HepG2 (cell line): ENCODE results near the gene VPS13D. TPM values are rescaled to one million over a fixed set of nuclear protein-coding genes. Genes with fewer than 3 reads are reported as not detected.
"Not testable (repeated sequence)": the region's sequence is repeated elsewhere in the genome, so short reads cannot be mapped to it uniquely, and the experiment has no call there.

ENCODE experiments used
- ATAC-seq: fragments of 200-7000 bp; cut with Tn5 transposase; 3 replicates; pipeline ENCODE4 v1.9.1; 2020; ENCODE audit warnings: mild to moderate bottlenecking, moderate library complexity
- BruUV-seq: library from RNA; stranded (reverse); fragments of 400-500 nt; replicated peaks from 2 replicates; lab custom pipeline; 2021; lab: Mats Ljungman, UMichigan
- CTCF ChIA-PET: fragments of 300-600 bp; formaldehyde crosslinking; extraction: SDS; loops from one replicate; lab custom pipeline; 2021; ENCODE audit warnings: low total read pairs, inconsistent platforms, low intra/inter-chr PET ratio; lab: Yijun Ruan, JAX
- POLR2A ChIA-PET: fragments of 350-600 bp; sonication (Branson Sonifier 250); formaldehyde crosslinking; loops from one replicate; lab custom pipeline; 2020; ENCODE audit warnings: antibody characterized with exemption, inconsistent platforms; lab: Yijun Ruan, JAX
- DNase-seq: peaks from one replicate; pipeline ENCODE4 v3.0.0-alpha.2; 2015; ENCODE audit warnings: low spot score
- FAIRE-seq: peaks from 3 replicates; lab custom pipeline; 2011; peaks lifted over from hg19 to GRCh38; lab: Jason Lieb, UNC
- H2AFZ ChIP-seq: one replicate; pipeline ENCODE4 v1.6.1; 2011; ENCODE audit warnings: low read length, inconsistent platforms
- H3K27ac ChIP-seq: fragments of 300-600 bp; 3 replicates; pipeline ENCODE4 v1.8.0; 2011; ENCODE audit warnings: mixed run types, mild to moderate bottlenecking, mixed read lengths, low read length, inconsistent platforms; ENCODE audit not compliant: insufficient read depth; ENCODE audit errors: extremely low read length
- H3K27me3 ChIP-seq, 2 experiments: fragments of 200-600 bp in 1 of 2; 2 replicates in 1 of 2; 3 replicates in 1 of 2; pipeline versions ENCODE4 v1.6.0 to v1.8.0; 2011; ENCODE audit warnings: low read length in 2 of 2, mild to moderate bottlenecking in 2 of 2, moderate library complexity in 2 of 2, inconsistent platforms in 1 of 2; ENCODE audit not compliant: insufficient read depth in 2 of 2, control insufficient read depth in 1 of 2
- H3K36me3 ChIP-seq, 2 experiments: fragments of 200-600 bp in 1 of 2; replicated peaks in 1 of 2; 2 replicates in 1 of 2; 3 replicates in 1 of 2; pipeline versions ENCODE4 v1.5.1 to v1.8.0; 2011; ENCODE audit warnings: low read length in 2 of 2, inconsistent platforms in 1 of 2; ENCODE audit not compliant: insufficient read depth in 2 of 2, control insufficient read depth in 1 of 2
- H3K4me1 ChIP-seq: 2 replicates; pipeline ENCODE4 v1.5.1; 2012; ENCODE audit warnings: low read length, inconsistent platforms; ENCODE audit not compliant: insufficient read depth
- H3K4me2 ChIP-seq: 2 replicates; pipeline ENCODE4 v1.6.0; 2011; ENCODE audit warnings: low read depth, low read length, inconsistent platforms
- H3K4me3 ChIP-seq, 3 experiments: fragments of 200-600 bp in 1 of 3; sonication (generic), shearing (Covaris generic) in 1 of 3; replicated peaks in 1 of 3; 2 replicates each; pipeline ENCODE4 v1.5.1; 2011 to 2016; ENCODE audit warnings: low read length in 3 of 3, inconsistent platforms in 2 of 3, low read depth in 2 of 3, mild to moderate bottlenecking in 2 of 3, control low read depth in 1 of 3, mixed read lengths in 1 of 3; ENCODE audit not compliant: insufficient read depth in 1 of 3
- H3K79me2 ChIP-seq: one replicate; pipeline ENCODE4 v1.6.1; 2011; ENCODE audit warnings: low read length, inconsistent platforms; ENCODE audit not compliant: insufficient read depth
- H3K9ac ChIP-seq: 2 replicates; pipeline ENCODE4 v1.6.0; 2011; ENCODE audit warnings: mild to moderate bottlenecking, low read depth, low read length, inconsistent platforms; ENCODE audit not compliant: insufficient read depth
- H3K9me3 ChIP-seq: 2 replicates; pipeline ENCODE4 v1.5.1; 2012; ENCODE audit warnings: mild to moderate bottlenecking, low read length
- H4K20me1 ChIP-seq: 2 replicates; pipeline ENCODE4 v1.6.0; 2011; ENCODE audit warnings: inconsistent platforms, mild to moderate bottlenecking, low read length, moderate library complexity; ENCODE audit not compliant: insufficient read depth
- KLF13 ChIP-seq: sonication (generic); formaldehyde crosslinking; IDR thresholded peaks from 2 replicates; pipeline ENCODE4 v1.4.0; 2020; ENCODE audit warnings: mild to moderate bottlenecking, missing genetic modification reagents
- ZFYVE20 ChIP-seq: sonication (generic); formaldehyde crosslinking; IDR thresholded peaks from 2 replicates; pipeline ENCODE4 v1.8.0; 2023; ENCODE audit warnings: low read depth, mild to moderate bottlenecking, moderate library complexity, missing genetic modification reagents, borderline replicate concordance
- WGBS: methylation state at CpG from one replicate; pipeline ENCODE4 v1.1.6; 2017; ENCODE audit warnings: low lambda C conversion rate; 5-methylcytosine and 5-hydroxymethylcytosine counted together
- in situ Hi-C: cut with HindIII; loops from 2 replicates; pipeline ENCODE4 v1.10.0; 2017; ENCODE audit warnings: low pct_unique_long_range_greater_than_20kb; ENCODE audit not compliant: extremely low pct_ligation_motif_present
- intact Hi-C: fragments of 100-400 bp; cut with micrococcal nuclease; formaldehyde crosslinking; loops from one replicate; pipeline ENCODE4 v1.10.0; 2022; ENCODE audit not compliant: unreplicated experiment
- polyA plus RNA-seq, 8 experiments: library from polyadenylated mRNA; depleted of rRNA in 3 of 8; stranded (reverse) in 7 of 8; unstranded in 1 of 8; fragments of >200 nt; fragmentation: Illumina TruSeq in 4 of 8; extraction: Trizol in 4 of 8; gene quantifications; 2 replicates each; pipeline versions ENCODE4 v1.2.1 to v1.2.3, GENCODE V29; 2011 to 2016; ENCODE audit warnings: low read depth in 4 of 8, missing spikeins in 1 of 8, mixed read lengths in 1 of 8; ENCODE audit not compliant: insufficient read depth in 1 of 8
- total RNA-seq, 5 experiments: library from RNA; depleted of rRNA; stranded (reverse); fragments of >200 nt; fragmentation: Illumina TruSeq; extraction: Trizol; gene quantifications; 2 replicates each; pipeline ENCODE4 v1.2.3, GENCODE V29; 2016; ENCODE audit warnings: low read depth in 1 of 5
- TF ChIP-seq, protein P1 (sequence below): sonication (generic); formaldehyde crosslinking; IDR thresholded peaks from 2 replicates; pipeline ENCODE4 v1.8.0; 2022; ENCODE audit warnings: low read depth, missing genetic modification reagents
- TF ChIP-seq, protein P2 (sequence below): sonication (generic); formaldehyde crosslinking; conservative IDR thresholded peaks from 2 replicates; pipeline ENCODE4 v1.4.0; 2020; ENCODE audit warnings: missing genetic modification reagents
- TF ChIP-seq, protein P3 (sequence below): sonication (generic); formaldehyde crosslinking; IDR thresholded peaks from 2 replicates; pipeline ENCODE4 v1.5.0; 2020; ENCODE audit warnings: mild to moderate bottlenecking, missing genetic modification reagents

VPS13D gene
- total and polyA plus RNA-seq, 2 of the 13 experiments (the other 11 are each of a cell fraction or from before 2014, with no cell fraction given) = 8.6 to 13.9 TPM

DNA sequence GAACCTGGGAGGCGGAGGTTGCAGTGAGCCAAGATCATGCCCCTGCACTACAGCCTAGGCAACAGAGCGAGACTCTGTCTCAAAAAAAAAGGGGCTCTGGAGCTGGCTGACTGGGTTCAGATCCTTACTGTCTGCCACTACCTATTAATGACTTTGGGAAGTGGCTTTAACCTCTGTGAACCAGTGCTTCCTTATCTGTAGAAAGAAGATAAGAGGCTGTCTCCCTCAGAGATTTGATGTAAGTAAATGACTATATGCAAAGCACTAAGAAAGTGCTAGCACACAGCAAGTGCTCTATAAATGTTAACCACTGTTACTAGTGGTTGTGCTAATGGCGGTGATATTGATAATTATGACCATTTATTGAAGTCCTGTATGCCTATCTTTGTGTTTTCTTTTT, 94.6 kb downstream of the VPS13D start:
- Histone ChIP-seq H3K79me2 (no peaks in the 10 kb centered on the region), H3K4me2 (no peak overlapping the region), H3K27ac (no peak overlapping the region), H3K9me3 (no peaks in the 10 kb centered on the region), H3K27me3 (no peaks in the 10 kb centered on the region), H3K4me1 (no peaks in the 10 kb centered on the region), H2AFZ (no peak overlapping the region), H3K9ac (no peak overlapping the region), H4K20me1 (no peaks in the 10 kb centered on the region), H3K36me3 (peaks cover 7 to 16% of the 10 kb centered on the region in 2 experiments; a peak in 4 of 5 replicates), H3K4me3 (no peak overlapping the region)
- CTCF ChIA-PET = no interaction called here
- intact Hi-C loops = loop anchor here (10.0 kb wide), 1 partner anchor 930 kb away; no protein-coding TSS in a partner anchor
- no peak for DNase-seq
- BruUV-seq = no TSS peak
- WGBS = 100% methylated on average over 3 of the region's 3 CpGs
- in situ Hi-C loops = no loop called here
- ATAC-seq = no peak
- TF ChIP-seq KLF13 (CRISPR knock-in tag) (no peak), ZFYVE20 (no peak)
- TF ChIP-seq, protein P1, sequence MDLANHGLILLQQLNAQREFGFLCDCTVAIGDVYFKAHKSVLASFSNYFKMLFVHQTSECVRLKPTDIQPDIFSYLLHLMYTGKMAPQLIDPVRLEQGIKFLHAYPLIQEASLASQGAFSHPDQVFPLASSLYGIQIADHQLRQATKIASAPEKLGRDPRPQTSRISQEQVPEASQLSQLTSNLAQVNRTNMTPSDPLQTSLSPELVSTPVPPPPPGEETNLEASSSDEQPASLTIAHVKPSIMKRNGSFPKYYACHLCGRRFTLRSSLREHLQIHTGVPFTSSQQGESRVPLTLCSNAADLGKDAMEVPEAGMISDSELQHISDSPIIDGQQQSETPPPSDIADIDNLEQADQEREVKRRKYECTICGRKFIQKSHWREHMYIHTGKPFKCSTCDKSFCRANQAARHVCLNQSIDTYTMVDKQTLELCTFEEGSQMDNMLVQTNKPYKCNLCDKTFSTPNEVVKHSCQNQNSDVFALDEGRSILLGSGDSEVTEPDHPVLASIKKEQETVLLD = no peak
- TF ChIP-seq, protein P2, sequence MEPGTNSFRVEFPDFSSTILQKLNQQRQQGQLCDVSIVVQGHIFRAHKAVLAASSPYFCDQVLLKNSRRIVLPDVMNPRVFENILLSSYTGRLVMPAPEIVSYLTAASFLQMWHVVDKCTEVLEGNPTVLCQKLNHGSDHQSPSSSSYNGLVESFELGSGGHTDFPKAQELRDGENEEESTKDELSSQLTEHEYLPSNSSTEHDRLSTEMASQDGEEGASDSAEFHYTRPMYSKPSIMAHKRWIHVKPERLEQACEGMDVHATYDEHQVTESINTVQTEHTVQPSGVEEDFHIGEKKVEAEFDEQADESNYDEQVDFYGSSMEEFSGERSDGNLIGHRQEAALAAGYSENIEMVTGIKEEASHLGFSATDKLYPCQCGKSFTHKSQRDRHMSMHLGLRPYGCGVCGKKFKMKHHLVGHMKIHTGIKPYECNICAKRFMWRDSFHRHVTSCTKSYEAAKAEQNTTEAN (CRISPR knock-in tag) = no peak
- FAIRE-seq = no peak
- POLR2A ChIA-PET = no interaction called here

DNA sequence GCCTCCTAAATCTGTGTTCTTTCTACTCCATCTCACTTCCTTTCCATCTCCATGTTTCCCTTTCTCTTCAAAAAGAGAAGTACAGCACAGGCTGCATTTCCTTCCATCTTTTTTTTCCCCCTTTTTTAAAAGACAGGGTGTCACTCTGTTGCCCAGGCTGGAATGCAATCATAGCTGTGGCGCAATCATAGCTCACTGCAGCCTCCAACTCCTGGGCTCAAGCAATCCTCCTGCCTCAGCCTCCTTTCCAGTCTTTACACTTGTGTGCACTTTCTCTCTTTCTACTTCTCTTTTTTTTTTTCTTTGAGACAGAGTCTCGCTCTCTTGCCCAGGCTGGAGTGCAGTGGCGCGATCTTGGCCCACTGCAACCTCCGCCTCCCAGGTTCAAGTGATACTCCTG, 95.1 kb downstream of the VPS13D start:
- CTCF ChIA-PET, BruUV-seq: not testable (repeated sequence)

More for the DNA sequence above, 95.1 kb downstream of the VPS13D start:
- H2AFZ ChIP-seq, H3K4me2 ChIP-seq, H3K79me2 ChIP-seq, POLR2A ChIA-PET, in situ Hi-C loops, ATAC-seq: not testable (repeated sequence)
- TF ChIP-seq, protein P3, sequence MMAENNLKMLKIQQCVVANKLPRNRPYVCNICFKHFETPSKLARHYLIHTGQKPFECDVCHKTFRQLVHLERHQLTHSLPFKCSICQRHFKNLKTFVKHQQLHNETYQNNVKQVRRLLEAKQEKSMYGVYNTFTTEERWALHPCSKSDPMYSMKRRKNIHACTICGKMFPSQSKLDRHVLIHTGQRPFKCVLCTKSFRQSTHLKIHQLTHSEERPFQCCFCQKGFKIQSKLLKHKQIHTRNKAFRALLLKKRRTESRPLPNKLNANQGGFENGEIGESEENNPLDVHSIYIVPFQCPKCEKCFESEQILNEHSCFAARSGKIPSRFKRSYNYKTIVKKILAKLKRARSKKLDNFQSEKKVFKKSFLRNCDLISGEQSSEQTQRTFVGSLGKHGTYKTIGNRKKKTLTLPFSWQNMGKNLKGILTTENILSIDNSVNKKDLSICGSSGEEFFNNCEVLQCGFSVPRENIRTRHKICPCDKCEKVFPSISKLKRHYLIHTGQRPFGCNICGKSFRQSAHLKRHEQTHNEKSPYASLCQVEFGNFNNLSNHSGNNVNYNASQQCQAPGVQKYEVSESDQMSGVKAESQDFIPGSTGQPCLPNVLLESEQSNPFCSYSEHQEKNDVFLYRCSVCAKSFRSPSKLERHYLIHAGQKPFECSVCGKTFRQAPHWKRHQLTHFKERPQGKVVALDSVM (CRISPR knock-in tag) = peak; percentile 84
- TF ChIP-seq, all 625 proteins: peak for 1; not testable (repeated sequence) for 624
- H3K4me1 ChIP-seq, H3K9ac ChIP-seq, H3K27me3 ChIP-seq, H3K27ac ChIP-seq, H4K20me1 ChIP-seq, DNase-seq, FAIRE-seq, H3K9me3 ChIP-seq, H3K4me3 ChIP-seq: not testable (repeated sequence)
- 97% methylated on average over 5 of the region's 5 CpGs for WGBS
- H3K36me3 ChIP-seq = peaks cover 5 to 12% of the 10 kb centered on the region in 2 experiments; a peak in 4 of 5 replicates
- intact Hi-C loops = loop anchor here (10.0 kb wide), 1 partner anchor 930 kb away; no protein-coding TSS in a partner anchor
